Fibroblast of the aortic adventitia (primary cell): Measurements from ENCODE around the gene NAPEPLD. TPM values are rescaled to one million over a fixed set of nuclear protein-coding genes. Genes with fewer than 3 reads are reported as not detected.

Experiments used
- DNase-seq: peaks from one replicate; pipeline ENCODE4 v3.0.0-alpha.2; 2010; ENCODE audit warnings: low read depth
- H3K4me3 ChIP-seq: 2 replicates; pipeline ENCODE4 v1.5.1; 2011; ENCODE audit warnings: low read depth, mild to moderate bottlenecking, control low read depth, low read length, moderate library complexity
- CTCF ChIP-seq: IDR thresholded peaks from 2 replicates; pipeline ENCODE4 v1.5.1; 2011; ENCODE audit warnings: mild to moderate bottlenecking, low read length, control low read depth, inconsistent platforms; ENCODE audit not compliant: insufficient read depth
- total RNA-seq: library from RNA; depleted of rRNA; stranded (reverse); fragments of >200 nt; gene quantifications from 2 replicates; pipeline ENCODE4 v1.2.3, GENCODE V29; 2012; ENCODE audit warnings: low replicate concordance

NAPEPLD gene
- total RNA-seq, 1 donor, result 39.3 TPM

GRCh38 chr7:103076764-103077163, 72.1 kb downstream of the NAPEPLD start:
- H3K4me3 ChIP-seq, result no peak overlapping the region
- TF ChIP-seq CTCF, result no peak
- DNase-seq, result no peak

- TF ChIP-seq CTCF, result no peak
- H3K4me3 ChIP-seq, result peak overlapping the region; percentile 95
- DNase-seq, result peak; percentile 40
These were observed 73.5 kb downstream of the NAPEPLD start for GRCh38 chr7:103075337-103075918.

- DNase-seq, result peak; percentile 92
- no peak for TF ChIP-seq CTCF
- H3K4me3 ChIP-seq, result peak within 1 kb of the TSS; percentile 95
These were observed 74.2 kb downstream of the NAPEPLD start, which contains the start of the genes ARMC10 and FBXL13 for GRCh38 chr7:103074519-103075336. Gene ARMC10 (plus strand): TSS chr7:103075140. CDS start chr7:103075273, 133 bp downstream. Gene FBXL13 (minus strand): TSS chr7:103074796.

- TF ChIP-seq CTCF, result no peak
- no peak for DNase-seq
- H3K4me3 ChIP-seq, result peak overlapping the region; percentile 95
These were observed 74.8 kb downstream of the NAPEPLD start for GRCh38 chr7:103073989-103074518.

GRCh38 chr7:103071000-103071399, 77.9 kb downstream of the NAPEPLD start:
- DNase-seq, result no peak
- H3K4me3 ChIP-seq, result no peak overlapping the region
- TF ChIP-seq CTCF, result no peak

- peak; percentile 34 for DNase-seq
- TF ChIP-seq CTCF, result no peak
- H3K4me3 ChIP-seq, result no peak overlapping the region
These were observed 80.2 kb downstream of the NAPEPLD start for GRCh38 chr7:103068414-103069403.
